ENCODE results near the gene SIAH3. TPM values are rescaled to one million over a fixed set of nuclear protein-coding genes. Genes with fewer than 3 reads are reported as not detected.

SIAH3 gene
- total RNA-seq, 1 experiment from 2014 or later = not detected

GRCh38 chr13:45831851-45832250, 19.7 kb downstream of the SIAH3 start:
- intact Hi-C loops (cut with micrococcal nuclease) = no loop called here
- H3K79me2 ChIP-seq (ENCODE audit: insufficient read depth, low read length) = no peaks in the 10 kb centered on the region
- CTCF ChIA-PET = no interaction called here

GRCh38 chr13:45830121-45830520, 21.4 kb downstream of the SIAH3 start:
- Histone ChIP-seq H3K9me2 (ENCODE audit: insufficient read depth) (no peaks in the 10 kb centered on the region), H3K9ac (ENCODE audit: low read length) (no peak overlapping the region), H3K4me3 (replicated peaks in 1 of 2; ENCODE audit: low read depth in 1 of 2, low read length in 2 of 2) (no peak overlapping the region), H3K27ac (ENCODE audit: low read depth, low read length) (no peak overlapping the region), H3K9me3 (ENCODE audit: control insufficient read depth in 1 of 2, insufficient read depth in 1 of 2, low read depth in 1 of 2, low read length in 2 of 2) (no peaks in the 10 kb centered on the region), H3K4me2 (ENCODE audit: low read length) (no peak overlapping the region), H3K4me1 (ENCODE audit: control insufficient read depth in 1 of 2, insufficient read depth in 2 of 2, low read length in 2 of 2) (peaks cover 10 to 12% of the 10 kb centered on the region in 2 experiments), H3K36me3 (ENCODE audit: control insufficient read depth in 1 of 2, insufficient read depth in 2 of 2, low read length in 2 of 2) (no peaks in the 10 kb centered on the region), H4K20me1 (ENCODE audit: insufficient read depth) (no peaks in the 10 kb centered on the region), H2AFZ (ENCODE audit: low read depth, low read length, poor library complexity, severe bottlenecking) (no peak overlapping the region), H3K27me3 (ENCODE audit: insufficient read depth, low read length) (no peaks in the 10 kb centered on the region), H3K79me2 (ENCODE audit: insufficient read depth, low read length) (no peaks in the 10 kb centered on the region)
- no TSS peak for BruUV-seq (replicated peaks)
- intact Hi-C loops (cut with micrococcal nuclease) = no loop called here
- ChIA-PET POLR2A (no interaction called here), CTCF (no interaction called here), RAD21 (ENCODE audit: low non-redundant PET in 1 of 2, low total read pairs in 2 of 2, uncharacterized antibody in 2 of 2, unreplicated experiment in 2 of 2) (no interaction called here)
- no peak for DNase-seq (ENCODE audit: low read depth, low spot score)
- no peak for TF ChIP-seq YY1 (IDR thresholded peaks at IDR 0.05; ENCODE audit: extremely low read depth, insufficient replicate concordance, low read depth, low read length)
- TF ChIP-seq EZH2phosphoT487 (IDR thresholded peaks at IDR 0.05; ENCODE audit: borderline replicate concordance) = no peak
- no peak for TF ChIP-seq ZNF274 (IDR thresholded peaks at IDR 0.05; ENCODE audit: low read depth, low read length)
- no peak for TF ChIP-seq FOSL1 (IDR thresholded peaks at IDR 0.05; ENCODE audit: low read depth)
- no peak for TF ChIP-seq TCF7L2 (IDR thresholded peaks at IDR 0.05; ENCODE audit: borderline replicate concordance, extremely low read depth, insufficient read depth, insufficient read length)
- no peak for TF ChIP-seq ATF3 (IDR thresholded peaks at IDR 0.05)
- TF ChIP-seq SP1 (IDR thresholded peaks at IDR 0.05; ENCODE audit: low read depth) = no peak
- TF ChIP-seq POLR2A (IDR thresholded peaks at IDR 0.05; ENCODE audit: borderline replicate concordance, extremely low read depth, insufficient read depth, insufficient read length) = no peak
- no peak for TF ChIP-seq ZFX (IDR thresholded peaks at IDR 0.05)
- no peak for ATAC-seq

More at GRCh38 chr13:45831851-45832250, 19.7 kb downstream of the SIAH3 start:
- H3K9me3 ChIP-seq (ENCODE audit: control insufficient read depth in 1 of 2, insufficient read depth in 1 of 2, low read depth in 1 of 2, low read length in 2 of 2) = no peaks in the 10 kb centered on the region
- peaks cover 10 to 12% of the 10 kb centered on the region in 2 experiments for H3K4me1 ChIP-seq (ENCODE audit: control insufficient read depth in 1 of 2, insufficient read depth in 2 of 2, low read length in 2 of 2)
- ATAC-seq (no peak), DNase-seq (ENCODE audit: low read depth, low spot score) (no peak)
- no TSS peak for BruUV-seq (replicated peaks)
- no peaks in the 10 kb centered on the region for H3K27me3 ChIP-seq (ENCODE audit: insufficient read depth, low read length)
- ChIA-PET POLR2A (no interaction called here), RAD21 (ENCODE audit: low non-redundant PET in 1 of 2, low total read pairs in 2 of 2, uncharacterized antibody in 2 of 2, unreplicated experiment in 2 of 2) (no interaction called here)
- no peak overlapping the region for H3K9ac ChIP-seq (ENCODE audit: low read length)
- H3K36me3 ChIP-seq (ENCODE audit: control insufficient read depth in 1 of 2, insufficient read depth in 2 of 2, low read length in 2 of 2) = no peaks in the 10 kb centered on the region
- no peak for TF ChIP-seq FOSL1 (IDR thresholded peaks at IDR 0.05; ENCODE audit: low read depth)
- TF ChIP-seq SRF (IDR thresholded peaks at IDR 0.05; ENCODE audit: low read depth) = no peak
- no peak for TF ChIP-seq CBX3 (IDR thresholded peaks at IDR 0.05; ENCODE audit: low read depth)
- no peak for TF ChIP-seq POLR2A (IDR thresholded peaks at IDR 0.05; ENCODE audit: borderline replicate concordance, extremely low read depth, insufficient read depth, insufficient read length)
- no peak for TF ChIP-seq ZFX (IDR thresholded peaks at IDR 0.05)
- no peak for TF ChIP-seq TCF7L2 (IDR thresholded peaks at IDR 0.05; ENCODE audit: borderline replicate concordance, extremely low read depth, insufficient read depth, insufficient read length)
- TF ChIP-seq MAX (IDR thresholded peaks at IDR 0.05) = no peak
- H3K9me2 ChIP-seq (ENCODE audit: insufficient read depth) = no peaks in the 10 kb centered on the region
- H3K27ac ChIP-seq (ENCODE audit: low read depth, low read length) = no peak overlapping the region
- no peaks in the 10 kb centered on the region for H4K20me1 ChIP-seq (ENCODE audit: insufficient read depth)
- no peak overlapping the region for H2AFZ ChIP-seq (ENCODE audit: low read depth, low read length, poor library complexity, severe bottlenecking)
- no peak overlapping the region for H3K4me3 ChIP-seq (replicated peaks in 1 of 2; ENCODE audit: low read depth in 1 of 2, low read length in 2 of 2)
- H3K4me2 ChIP-seq (ENCODE audit: low read length) = no peak overlapping the region
